NB4 (cell line): Measurements from ENCODE around the gene WFS1.

Experiments
- POLR2A ChIP-seq: IDR thresholded peaks from 2 replicates; pipeline ENCODE4 v1.6.1; 2011; ENCODE audit warnings: mild to moderate bottlenecking; ENCODE audit not compliant: insufficient read length; ENCODE audit errors: extremely low read depth
- TF ChIP-seq, protein P1 (sequence below): IDR thresholded peaks from one replicate; pipeline ENCODE4 v1.5.1; 2012; ENCODE audit warnings: low read depth, low read length

GRCh38 chr4:6338175-6338950, 68.7 kb downstream of the WFS1 start:
- TF ChIP-seq, protein P1, sequence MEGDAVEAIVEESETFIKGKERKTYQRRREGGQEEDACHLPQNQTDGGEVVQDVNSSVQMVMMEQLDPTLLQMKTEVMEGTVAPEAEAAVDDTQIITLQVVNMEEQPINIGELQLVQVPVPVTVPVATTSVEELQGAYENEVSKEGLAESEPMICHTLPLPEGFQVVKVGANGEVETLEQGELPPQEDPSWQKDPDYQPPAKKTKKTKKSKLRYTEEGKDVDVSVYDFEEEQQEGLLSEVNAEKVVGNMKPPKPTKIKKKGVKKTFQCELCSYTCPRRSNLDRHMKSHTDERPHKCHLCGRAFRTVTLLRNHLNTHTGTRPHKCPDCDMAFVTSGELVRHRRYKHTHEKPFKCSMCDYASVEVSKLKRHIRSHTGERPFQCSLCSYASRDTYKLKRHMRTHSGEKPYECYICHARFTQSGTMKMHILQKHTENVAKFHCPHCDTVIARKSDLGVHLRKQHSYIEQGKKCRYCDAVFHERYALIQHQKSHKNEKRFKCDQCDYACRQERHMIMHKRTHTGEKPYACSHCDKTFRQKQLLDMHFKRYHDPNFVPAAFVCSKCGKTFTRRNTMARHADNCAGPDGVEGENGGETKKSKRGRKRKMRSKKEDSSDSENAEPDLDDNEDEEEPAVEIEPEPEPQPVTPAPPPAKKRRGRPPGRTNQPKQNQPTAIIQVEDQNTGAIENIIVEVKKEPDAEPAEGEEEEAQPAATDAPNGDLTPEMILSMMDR = no peak
- no peak for TF ChIP-seq POLR2A
